ENCODE data around the gene MARK1.
"Not testable (repeated sequence)": the region's sequence is repeated elsewhere in the genome, so short reads cannot be mapped to it uniquely, and the experiment has no call there.

Gene MARK1

DNA sequence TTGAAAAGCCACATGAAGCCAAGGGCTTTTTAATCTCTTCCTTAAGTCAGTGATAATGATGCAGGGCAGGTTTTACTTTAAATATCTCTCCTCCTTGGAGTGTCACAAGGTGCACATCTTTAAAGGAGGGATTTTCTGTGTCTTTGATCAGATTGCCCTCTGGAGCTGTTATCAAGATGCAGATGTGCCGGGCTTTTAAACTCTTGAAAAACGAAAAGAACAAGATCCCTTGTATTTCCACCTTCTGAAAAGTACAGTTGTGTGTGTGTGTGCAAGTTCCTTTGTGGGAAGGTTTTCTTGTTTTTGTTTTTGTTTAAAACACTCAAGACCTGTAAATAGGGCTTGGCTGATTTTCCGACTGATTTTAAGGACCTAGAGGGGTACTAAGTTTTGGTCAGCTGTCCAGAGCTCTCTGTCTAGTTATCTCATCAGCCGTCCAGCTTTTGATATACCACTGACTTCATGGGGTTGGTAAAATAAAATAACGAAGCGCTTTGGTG is 1.6 kb downstream of the MARK1 start:
- no peak for DNase-seq

DNA sequence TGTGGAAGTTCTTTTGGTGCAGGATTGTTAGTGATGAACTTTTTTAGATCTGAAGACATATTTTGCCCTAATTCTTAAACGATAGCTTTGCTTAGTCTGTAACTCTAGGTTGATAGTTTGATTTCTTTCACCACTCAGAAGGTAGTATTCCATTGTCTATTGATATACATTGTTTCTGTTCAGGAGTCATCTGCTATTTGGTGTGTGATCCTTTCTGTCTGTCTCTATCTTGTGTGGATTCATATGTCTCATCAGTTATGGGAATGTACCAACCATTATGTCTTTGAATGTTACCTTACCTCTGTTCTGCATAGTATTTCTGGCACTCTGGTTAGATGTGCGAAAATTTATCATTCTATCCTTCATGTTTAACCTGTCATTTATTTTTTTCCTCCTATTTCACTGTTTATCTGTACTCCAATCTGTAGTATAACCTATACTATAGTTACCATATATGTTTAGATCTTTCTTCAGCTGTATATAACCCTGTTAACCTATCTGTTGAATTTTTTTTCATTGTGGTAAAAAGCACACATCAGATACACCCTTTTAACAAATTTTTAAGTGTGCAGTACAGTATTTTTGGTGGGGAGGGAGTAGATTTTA is 5.7 kb downstream of the MARK1 start:
- no peak for DNase-seq

DNA sequence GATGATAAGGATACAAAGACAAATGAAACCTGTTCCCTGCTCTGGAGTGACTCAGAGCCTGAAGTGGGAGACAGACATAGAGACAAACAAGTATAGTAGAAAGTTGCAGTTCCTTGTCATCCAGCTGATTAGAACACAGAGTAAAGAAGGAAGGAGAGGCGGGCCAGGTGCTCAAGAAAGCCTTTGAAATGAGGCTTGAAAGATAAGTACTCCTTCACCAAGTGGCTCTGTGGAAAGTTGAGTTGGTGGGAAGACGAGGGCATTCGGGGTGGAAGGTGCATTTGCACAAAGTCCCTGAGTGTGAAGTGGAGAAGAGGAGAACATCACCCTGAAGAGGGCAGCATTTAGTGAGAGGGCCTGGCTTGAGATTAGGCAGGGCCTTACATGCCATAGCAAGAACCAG is 17.0 kb downstream of the MARK1 start:
- no peak for DNase-seq

DNA sequence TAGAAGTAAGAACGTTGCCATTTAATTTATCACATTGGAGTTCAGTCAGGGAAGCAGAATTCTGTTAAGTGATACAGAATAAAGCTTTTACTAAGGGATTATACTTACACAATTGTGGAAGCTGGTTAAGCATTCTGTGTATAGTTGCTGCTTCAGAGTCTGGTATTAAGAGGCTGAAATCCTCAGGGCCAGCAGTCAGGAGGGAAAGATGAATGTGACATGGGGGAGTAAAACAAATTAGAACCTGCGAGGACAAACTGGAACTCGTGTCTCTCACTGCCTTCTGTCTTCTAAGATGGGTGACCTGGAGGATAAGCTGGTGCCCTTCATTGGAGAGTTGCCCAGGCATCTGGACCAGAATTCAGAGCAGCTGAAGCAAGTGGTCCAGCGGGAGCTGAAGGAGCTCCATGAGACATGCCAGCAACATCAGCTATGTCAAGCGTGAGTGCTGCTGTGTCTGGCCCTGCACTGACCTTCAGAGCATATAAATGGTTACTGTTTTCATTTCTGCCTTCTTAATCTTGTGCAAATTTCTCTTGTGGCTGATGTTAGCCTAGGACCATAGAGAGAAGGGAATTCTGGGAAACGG is 23.0 kb downstream of the MARK1 start:
- no peak for DNase-seq

DNA sequence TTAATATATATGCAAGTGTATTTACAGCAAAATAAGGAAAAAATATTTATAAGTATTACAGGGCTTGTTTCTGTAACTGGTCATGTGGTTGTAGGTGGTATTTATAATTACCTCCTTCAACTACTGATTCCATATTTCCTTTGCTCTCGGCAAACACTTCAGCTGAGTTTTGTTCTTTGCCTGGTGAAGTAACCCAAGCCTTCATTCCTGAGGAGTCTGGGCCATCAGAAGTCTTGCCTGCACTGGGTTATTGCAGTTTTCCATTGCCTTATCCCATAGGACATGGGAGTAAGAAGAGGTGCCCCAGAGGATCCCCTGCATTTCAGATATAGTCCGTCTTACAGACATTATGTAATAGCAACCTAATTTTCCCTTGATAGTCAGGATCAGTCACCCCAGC is 23.8 kb downstream of the MARK1 start:
- no peak for DNase-seq

DNA sequence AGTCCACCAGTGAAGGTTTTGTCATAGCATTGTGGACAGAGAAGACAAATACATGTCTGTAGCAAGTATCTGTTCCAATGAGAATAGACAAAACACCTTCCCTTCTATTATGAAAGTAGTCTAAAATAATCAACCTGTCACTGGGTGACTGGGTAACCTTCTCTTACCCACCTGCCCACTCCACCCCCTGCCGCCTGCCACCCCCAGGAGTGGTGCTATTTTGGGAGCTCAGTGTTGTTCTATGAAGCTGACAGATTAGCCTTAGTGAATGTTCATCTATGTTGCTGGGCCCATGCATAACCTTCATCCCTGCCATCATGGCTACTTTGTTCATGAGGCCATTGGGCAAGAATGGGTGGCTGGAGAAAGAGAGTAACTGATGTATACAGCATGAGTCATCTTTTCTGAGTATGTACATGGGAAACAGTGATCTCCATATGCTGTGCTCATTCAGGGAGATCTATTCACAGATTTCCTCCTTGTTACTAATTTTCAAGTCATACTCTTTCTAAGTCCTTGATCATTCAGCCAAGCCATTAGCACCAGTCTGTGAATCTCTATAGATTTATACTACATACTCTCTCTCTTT is 24.8 kb downstream of the MARK1 start:
- no peak for DNase-seq

DNA sequence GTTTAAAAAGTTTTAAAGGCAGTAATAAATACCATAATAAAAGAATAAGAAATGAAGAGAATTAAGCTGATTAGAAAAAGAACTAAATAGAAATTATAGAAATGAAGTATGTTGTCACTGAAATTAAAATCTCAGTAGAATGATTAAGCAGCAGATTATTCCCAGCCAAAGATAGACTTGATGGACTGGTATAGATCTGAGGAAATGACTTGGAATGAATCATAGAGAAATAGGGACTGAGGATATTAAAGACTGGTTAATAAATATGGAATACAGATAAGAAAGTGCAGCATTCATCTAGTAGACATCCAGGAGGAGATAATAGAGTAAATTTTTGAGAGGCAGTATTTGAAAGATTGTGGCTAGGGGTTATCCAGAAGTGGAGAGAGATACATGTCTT is 28.7 kb downstream of the MARK1 start:
- no peak for DNase-seq

DNA sequence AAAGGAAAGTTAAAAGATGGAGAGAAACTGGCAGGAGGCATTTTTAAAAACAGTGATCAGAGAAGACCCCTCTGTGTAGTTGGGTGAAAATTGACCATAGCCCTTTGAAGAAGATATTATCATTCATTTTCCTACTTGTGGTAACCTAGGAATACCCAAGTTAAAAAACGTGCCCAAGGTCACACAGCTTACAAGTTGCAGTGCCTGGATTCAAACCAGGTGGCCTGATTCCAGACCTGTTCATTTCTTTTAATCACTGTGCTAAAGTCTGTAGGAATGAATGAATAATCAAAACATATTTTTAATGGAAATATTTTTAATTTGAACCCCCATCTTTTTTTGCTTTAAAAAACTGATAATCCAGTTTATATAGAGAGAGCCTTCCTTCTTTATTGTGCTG is 35.6 kb downstream of the MARK1 start:
- DNase-seq, result no peak

DNA sequence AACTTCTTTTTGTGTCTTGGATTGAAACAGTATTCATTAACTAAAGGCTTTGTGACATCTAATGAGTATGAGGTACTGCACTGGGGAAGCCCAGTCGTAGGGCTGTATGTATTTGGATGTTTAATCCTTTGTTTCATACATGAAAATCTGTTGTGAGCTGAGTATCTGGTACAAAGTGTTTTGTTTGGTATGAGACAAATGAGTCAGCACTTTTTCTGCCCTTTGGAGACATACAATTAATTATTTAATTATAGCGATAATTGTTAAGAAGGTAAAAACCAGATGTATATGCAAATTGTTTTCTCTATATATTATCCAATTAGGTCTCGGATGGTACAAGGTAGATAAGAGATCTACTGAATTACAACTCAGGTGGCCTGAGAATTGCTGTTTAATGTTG is 36.3 kb downstream of the MARK1 start:
- no peak for DNase-seq

DNA sequence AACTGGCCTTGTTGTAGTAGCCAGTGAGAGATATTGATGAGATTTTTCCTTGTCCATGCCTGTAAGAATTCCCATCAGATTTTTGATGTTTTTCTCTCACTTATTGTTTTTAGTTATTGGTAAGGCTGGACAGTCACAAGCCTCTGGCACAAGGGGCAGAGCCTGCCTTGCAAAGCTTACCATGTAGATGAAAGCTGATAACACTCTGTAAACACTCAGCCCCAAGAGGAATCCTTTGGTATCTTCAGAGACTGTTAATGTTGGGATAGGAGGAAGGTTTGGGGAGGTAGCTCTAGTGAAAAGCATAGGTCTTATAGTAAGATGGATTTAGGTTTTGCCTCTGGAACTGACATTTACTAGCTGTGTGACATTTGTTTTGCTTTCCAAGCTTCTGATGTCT is 37.7 kb downstream of the MARK1 start:
- no peak for DNase-seq

DNA sequence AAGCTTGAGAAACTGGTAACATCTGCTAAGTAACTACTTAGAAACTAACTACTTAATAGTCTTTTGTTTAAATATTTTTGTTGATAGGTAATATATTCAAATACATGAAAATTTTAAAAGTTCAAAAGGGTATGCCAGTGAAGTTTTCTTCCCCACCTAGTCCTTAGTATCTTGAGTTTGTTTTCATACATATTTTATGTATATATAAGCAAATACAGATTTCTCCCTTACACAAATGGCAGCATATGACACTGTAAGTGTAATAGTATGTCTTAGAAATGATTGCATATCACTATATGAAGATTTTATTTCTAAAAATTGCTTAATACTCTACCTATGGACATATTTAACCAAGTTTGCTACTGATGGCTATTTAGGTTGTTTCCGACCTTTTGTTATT is 38.9 kb downstream of the MARK1 start:
- no peak for DNase-seq

DNA sequence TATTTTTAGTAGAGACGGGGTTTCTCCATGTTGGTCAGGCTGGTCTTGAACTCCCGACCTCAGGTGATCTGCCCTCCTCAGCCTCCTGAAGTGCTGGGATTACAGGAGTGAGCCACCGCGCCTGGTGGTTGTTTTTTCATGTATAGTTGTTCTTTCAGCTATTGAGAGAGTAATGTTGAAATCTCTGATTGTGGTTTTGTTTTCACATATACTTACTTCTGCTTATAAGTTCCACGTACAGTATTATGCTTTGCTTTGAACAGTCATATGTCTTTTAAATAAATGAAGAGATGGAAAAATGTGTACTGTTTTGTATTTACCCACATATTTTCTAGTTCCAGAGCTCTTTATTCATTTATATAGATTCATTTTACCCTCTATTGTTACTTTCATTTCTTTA is 44.5 kb downstream of the MARK1 start:
- DNase-seq, result no peak

DNA sequence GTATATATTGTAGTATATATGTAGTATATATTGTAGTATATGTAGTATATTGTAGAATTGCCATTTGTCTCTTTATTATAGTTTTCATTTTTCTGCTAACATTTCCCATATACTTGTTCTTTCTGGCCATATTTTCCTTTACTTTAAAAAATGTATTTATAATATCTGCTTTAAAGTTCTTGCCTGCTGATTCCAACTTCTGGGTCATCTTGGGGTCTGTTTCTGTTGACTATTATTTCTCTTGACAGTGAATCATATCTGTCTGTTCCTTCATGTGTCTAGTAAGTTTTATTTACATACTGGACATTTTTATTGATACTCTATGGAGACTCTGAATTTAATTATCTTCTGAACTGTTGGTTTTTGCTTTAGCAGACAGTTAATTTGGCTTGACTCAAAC is 45.9 kb downstream of the MARK1 start:
- no peak for DNase-seq

DNA sequence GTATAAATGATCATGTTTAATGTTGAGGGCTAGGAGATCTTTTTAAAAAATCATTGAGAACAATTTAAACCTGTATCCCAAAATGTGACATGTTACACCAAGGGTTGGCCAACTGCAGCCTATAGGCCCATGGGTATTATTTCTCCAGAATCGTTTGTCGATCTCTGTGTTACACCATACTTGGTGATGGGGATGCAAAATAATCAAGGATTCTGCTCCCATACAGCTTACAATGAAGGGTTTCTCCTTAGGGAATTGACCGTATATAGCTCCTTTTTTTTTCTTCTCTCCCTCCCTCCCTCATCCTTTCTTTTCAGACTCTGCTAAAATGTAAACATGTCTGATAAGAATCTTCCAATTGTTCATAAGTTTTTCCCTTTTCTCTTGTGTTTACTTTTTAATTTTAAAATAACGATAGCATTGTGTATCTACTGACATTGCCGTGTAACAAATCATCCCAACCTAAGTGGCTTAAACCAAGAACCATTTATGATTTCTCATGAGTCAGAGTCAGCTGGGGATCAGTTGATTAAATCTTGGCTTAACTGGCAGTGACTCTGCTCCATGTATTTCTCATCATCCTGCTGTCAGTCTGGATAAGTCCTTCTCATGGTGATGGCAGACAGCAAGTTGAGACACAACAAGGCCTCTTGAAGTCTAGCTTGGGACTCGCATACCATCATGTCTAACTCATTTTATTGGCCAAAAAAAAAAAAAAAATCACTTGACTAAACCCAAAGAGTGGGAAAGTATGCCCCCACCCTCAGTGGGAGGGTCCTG is 48.0 kb downstream of the MARK1 start:
- no peak for DNase-seq

DNA sequence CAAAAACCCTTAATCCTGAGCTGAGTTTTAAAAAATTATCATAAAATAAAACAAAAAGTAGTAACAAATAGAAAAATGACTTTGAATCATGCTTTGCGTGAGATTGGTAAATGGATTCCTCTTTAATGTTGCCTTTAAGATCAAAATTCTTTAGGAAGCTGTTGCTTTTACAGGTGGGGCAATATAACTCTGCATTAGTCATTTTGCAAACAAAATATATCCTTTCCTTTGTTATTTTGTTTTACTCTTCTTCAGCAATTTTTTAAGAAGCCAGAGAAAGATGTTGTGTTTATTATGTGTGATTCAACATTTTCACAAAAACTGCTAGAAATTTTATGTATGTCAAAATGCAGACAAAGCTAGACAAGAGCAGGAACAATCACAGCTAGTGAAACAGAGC is 50.0 kb downstream of the MARK1 start:
- DNase-seq, result no peak

DNA sequence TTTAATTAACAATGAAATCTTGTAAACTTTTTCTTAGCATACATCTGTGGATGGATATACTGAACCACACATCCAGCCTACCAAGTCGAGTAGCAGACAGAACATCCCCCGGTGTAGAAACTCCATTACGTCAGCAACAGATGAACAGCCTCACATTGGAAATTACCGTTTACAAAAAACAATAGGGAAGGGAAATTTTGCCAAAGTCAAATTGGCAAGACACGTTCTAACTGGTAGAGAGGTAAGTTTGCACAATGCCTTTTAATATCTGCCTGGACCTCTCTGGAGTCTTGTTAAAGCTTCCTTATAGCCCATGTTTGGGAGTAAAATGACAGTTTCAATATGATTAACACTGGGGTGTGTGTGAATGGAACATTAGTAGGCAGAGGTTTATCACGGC is 51.4 kb downstream of the MARK1 start:
- no peak for DNase-seq

DNA sequence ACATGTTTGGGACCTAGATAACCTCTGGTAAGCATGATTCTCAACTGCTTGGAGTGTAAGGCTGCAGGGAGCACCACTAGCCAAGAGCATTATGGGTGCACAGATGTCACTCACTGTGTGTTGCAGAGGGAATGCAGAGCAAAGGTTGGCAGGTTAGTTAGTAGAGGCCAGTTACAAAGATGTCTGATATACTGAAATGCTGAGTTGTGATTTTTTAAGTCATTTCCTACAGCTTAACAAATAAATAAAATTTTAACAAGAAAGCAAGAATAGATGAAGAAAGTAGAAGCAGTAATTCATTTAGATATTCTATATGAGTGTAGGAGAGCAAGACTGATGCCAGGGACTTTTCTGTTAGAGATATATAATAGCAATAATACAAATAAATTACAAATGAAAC is 64.8 kb downstream of the MARK1 start:
- DNase-seq, result no peak

DNA sequence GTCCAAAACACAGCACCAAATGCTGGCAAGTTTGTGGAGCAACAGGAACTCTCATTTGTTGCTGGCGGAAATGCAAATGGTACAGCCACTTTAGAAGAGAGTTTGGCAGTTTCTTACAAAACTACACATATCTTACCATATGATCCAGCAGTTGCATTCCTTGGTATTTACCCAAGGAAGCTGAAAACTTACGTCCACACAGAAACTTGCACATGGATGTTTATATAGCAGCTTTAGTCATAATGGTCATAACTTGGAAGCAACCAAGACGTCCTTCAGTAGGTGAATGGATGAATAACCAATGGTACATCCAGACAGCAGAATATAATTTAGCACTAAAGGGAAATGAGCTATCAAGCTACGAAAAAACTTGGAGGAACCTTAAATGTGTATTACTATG is 66.4 kb downstream of the MARK1 start:
- DNase-seq, result no peak

DNA sequence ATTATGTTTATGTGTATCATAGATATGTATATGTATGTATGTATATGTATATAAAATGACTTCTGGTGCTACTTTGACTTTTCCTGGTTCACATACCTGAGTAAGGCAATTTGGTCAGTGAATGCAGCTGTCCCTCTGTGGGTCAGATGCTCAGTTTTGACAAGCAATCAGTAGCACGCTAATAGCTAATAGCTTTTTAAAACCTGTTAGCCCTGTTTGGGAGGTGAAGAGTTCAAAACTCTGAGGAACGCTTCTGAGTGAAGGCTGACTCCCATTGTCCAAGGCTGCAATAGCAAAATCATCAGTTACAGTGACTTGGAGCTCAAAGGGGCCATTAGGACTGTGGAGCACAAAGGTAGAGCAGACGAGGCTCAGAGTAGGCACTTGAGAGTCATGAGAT is 67.2 kb downstream of the MARK1 start:
- DNase-seq, result no peak

DNA sequence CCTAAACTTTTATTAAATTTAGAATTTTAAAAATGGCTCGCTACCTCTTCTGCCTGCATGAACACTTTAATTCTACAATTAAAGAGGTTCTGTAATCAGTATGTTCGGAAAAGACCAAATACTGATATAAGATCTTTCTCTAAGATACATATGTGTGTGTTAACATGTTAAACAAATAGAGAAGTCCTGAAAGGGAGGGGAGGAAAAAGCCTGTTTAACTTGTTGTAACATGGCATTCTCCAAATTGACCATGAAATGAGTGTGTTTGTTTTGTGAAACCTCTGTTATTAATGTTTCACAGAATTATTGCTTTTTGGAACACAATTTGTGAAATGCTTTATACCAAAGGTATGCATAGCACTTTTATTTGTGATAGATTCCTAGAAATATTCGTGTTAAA is 77.0 kb downstream of the MARK1 start:
- no peak for DNase-seq

DNA sequence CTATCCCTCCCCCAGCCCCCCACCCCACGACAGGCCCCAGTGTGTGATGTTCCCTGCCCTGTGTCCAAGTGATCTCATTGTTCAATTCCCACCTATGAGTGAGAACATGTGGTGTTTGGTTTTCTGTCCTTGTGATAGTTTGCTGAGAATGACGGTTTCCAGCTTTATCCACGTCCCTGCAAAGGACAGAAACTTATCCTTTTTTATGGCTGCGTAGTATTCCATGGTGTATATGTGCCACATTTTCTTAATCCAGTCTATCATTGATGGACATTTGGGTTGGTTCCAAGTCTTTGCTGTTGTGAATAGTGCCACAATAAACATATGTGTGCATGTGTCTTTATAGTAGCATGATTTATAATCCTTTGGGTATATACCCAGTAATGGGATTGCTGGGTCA is 77.7 kb downstream of the MARK1 start:
- not testable (repeated sequence) for DNase-seq

DNA sequence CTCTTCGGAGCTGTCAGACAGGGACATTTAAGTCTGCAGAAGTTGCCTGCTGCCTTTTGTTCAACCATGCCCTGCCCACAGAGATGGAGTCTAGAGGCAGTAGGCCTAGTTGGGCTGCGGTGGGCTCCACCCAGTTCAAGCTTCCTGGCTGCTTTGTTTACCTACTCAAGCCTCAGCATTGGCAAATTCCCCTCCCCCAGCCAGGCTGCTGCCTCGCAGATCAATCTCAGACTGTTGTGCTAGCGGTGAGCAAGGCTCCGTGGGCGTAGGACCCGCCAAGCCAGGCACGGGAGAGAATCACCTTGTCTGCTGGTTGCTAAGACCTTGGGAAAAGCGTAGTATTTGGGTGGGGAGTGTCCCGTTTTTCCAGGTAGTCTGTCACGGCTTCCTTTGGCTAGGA is 83.2 kb downstream of the MARK1 start:
- not testable (repeated sequence) for DNase-seq

DNA sequence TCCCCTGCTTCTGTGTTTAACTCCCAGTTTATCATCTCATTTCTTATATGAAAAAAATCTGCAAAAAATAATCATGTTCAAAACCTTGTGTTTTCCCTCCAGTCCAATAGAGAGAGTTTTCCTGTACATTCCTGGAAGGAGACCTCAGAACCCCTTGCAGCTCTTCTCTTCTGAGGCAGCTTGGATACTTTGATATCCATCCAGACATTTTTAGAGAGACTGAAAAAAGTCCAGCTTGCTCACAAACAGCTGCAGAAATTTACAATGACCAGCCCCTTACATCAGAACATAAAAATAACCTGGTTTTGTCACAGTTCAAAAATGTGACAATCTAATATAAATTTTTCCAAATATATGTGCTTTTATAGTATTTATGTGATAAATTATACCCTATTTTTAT is 88.9 kb downstream of the MARK1 start:
- DNase-seq, result no peak

DNA sequence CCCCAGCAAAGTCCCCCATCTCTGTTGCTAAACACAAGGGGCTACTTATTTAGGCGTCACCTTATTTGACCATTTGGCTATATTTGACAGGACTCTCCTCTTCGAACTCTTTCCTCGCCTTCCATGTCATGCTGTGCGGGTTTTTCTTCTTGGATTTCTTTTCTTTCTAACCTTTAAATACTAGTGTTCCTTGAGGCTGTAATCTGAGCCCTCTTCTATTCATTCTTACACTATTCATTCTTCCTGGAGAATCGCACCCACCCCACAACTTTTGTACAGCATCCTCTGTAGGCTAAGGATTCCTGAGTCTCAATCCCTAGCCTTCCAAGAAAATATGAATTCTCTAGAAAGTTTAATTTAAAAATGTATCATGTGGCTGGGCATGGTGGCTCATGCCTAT is 100.5 kb downstream of the MARK1 start:
- DNase-seq, result no peak
